Endothelial cell of umbilical vein (primary cell): ENCODE data around the gene NGEF. TPM values are rescaled to one million over a fixed set of nuclear protein-coding genes. Genes with fewer than 3 reads are reported as not detected.

Experiments
- BruUV-seq: library from RNA; stranded (reverse); fragments of 400-500 nt; replicated peaks from 2 replicates; lab custom pipeline; 2021; lab: Mats Ljungman, UMichigan
- CTCF ChIA-PET: fragments of 300-600, 350-600 bp; sonication (Branson Sonifier 250); formaldehyde crosslinking; loops from one replicate; lab custom pipeline; 2021; ENCODE audit warnings: antibody characterized with exemption, inconsistent platforms; lab: Charles Lee
- POLR2A ChIA-PET: fragments of 300-600, 350-600 bp; sonication (Branson Sonifier 250); formaldehyde crosslinking; loops from one replicate; lab custom pipeline; 2021; ENCODE audit warnings: antibody characterized with exemption, inconsistent platforms; lab: Charles Lee
- DNase-seq: peaks from one replicate; pipeline ENCODE4 v3.0.0-alpha.2; 2011; ENCODE audit warnings: low read depth, low spot score
- FAIRE-seq: peaks from 2 replicates; lab custom pipeline; 2011; peaks lifted over from hg19 to GRCh38; lab: Jason Lieb, UNC
- H2AFZ ChIP-seq: 2 replicates; pipeline ENCODE4 v1.6.0; 2012; ENCODE audit warnings: low read depth, low read length, control low read depth, inconsistent platforms
- H3K27ac ChIP-seq: 2 replicates; pipeline ENCODE4 v1.5.1; 2011; ENCODE audit warnings: low read depth, mild to moderate bottlenecking, control low read depth, low read length, moderate library complexity; ENCODE audit not compliant: insufficient read depth
- H3K27me3 ChIP-seq, 2 experiments: 2 replicates each; pipeline versions ENCODE4 v1.6.0 to v1.6.1; 2011; ENCODE audit warnings: low read length in 2 of 2, mixed read lengths in 1 of 2; ENCODE audit not compliant: control insufficient read depth in 2 of 2, insufficient read depth in 2 of 2
- H3K36me3 ChIP-seq, 2 experiments: 2 replicates in 1 of 2; 3 replicates in 1 of 2; pipeline ENCODE4 v1.5.1; 2011; ENCODE audit warnings: low read length in 2 of 2, mild to moderate bottlenecking in 1 of 2, moderate library complexity in 1 of 2; ENCODE audit not compliant: control insufficient read depth in 2 of 2, insufficient read depth in 2 of 2; ENCODE audit errors: extremely low read depth in 1 of 2
- H3K4me1 ChIP-seq: 3 replicates; pipeline ENCODE4 v1.5.1; 2011; ENCODE audit warnings: mild to moderate bottlenecking, low read length; ENCODE audit not compliant: control insufficient read depth, insufficient read depth; ENCODE audit errors: extremely low read depth
- H3K4me2 ChIP-seq: 2 replicates; pipeline ENCODE4 v1.6.1; 2011; ENCODE audit warnings: low read length, control low read depth, mixed read lengths; ENCODE audit not compliant: insufficient read depth
- H3K4me3 ChIP-seq, 3 experiments: fragments of 200-600 bp in 1 of 3; sonication (generic), shearing (Covaris generic) in 1 of 3; replicated peaks in 1 of 3; 2 replicates each; pipeline ENCODE4 v1.5.1; 2011 to 2016; ENCODE audit warnings: control low read depth in 3 of 3, low read length in 3 of 3, mild to moderate bottlenecking in 2 of 3, inconsistent platforms in 1 of 3, low read depth in 1 of 3, moderate library complexity in 1 of 3; ENCODE audit not compliant: insufficient read depth in 1 of 3
- H3K79me2 ChIP-seq: 2 replicates; pipeline ENCODE4 v1.6.0; 2012; ENCODE audit warnings: low read length, inconsistent platforms; ENCODE audit not compliant: control insufficient read depth, insufficient read depth
- H3K9ac ChIP-seq: replicated peaks from 2 replicates; pipeline ENCODE3; 2011; ENCODE audit warnings: low read length, control low read depth; ENCODE audit not compliant: insufficient read depth; ENCODE audit errors: extremely low read depth
- H3K9me1 ChIP-seq: replicated peaks from 3 replicates; pipeline ENCODE4 v1.6.0; 2011; ENCODE audit warnings: mild to moderate bottlenecking, low read length; ENCODE audit not compliant: control insufficient read depth, insufficient read depth; ENCODE audit errors: extremely low read depth
- H3K9me3 ChIP-seq: replicated peaks from 2 replicates; pipeline ENCODE4 v1.5.1; 2012; ENCODE audit warnings: low read length, inconsistent platforms; ENCODE audit not compliant: control insufficient read depth, insufficient read depth
- H4K20me1 ChIP-seq: replicated peaks from 2 replicates; pipeline ENCODE3; 2011; ENCODE audit warnings: mild to moderate bottlenecking, low read length; ENCODE audit not compliant: control insufficient read depth, insufficient read depth; ENCODE audit errors: extremely low read depth
- EZH2 ChIP-seq: IDR thresholded peaks from 2 replicates; pipeline ENCODE4 v1.6.1; 2012; ENCODE audit warnings: borderline replicate concordance, low read depth, mild to moderate bottlenecking, moderate library complexity, low read length, inconsistent platforms; ENCODE audit not compliant: severe bottlenecking
- FOS ChIP-seq: IDR thresholded peaks from 2 replicates; pipeline ENCODE4 v1.6.1; 2011; ENCODE audit warnings: mild to moderate bottlenecking, low read length, moderate library complexity, borderline replicate concordance; ENCODE audit not compliant: insufficient read depth
- GATA2 ChIP-seq: IDR thresholded peaks from 2 replicates; pipeline ENCODE4 v1.7.0; 2011; ENCODE audit warnings: low read depth, mild to moderate bottlenecking, moderate library complexity, mixed read lengths, low read length; ENCODE audit not compliant: insufficient read length, insufficient read depth
- JUN ChIP-seq: IDR thresholded peaks from 2 replicates; pipeline ENCODE4 v1.6.1; 2011; ENCODE audit warnings: borderline replicate concordance, low read depth; ENCODE audit not compliant: insufficient read length, insufficient read depth
- MYC ChIP-seq: IDR thresholded peaks from one replicate; pipeline ENCODE4 v1.6.1; 2011; ENCODE audit warnings: mild to moderate bottlenecking, low read depth, low read length
- POLR2A ChIP-seq: IDR thresholded peaks from 2 replicates; pipeline ENCODE4 v1.6.1; 2012; ENCODE audit warnings: low read depth, mild to moderate bottlenecking, control low read depth, low read length
- POLR2AphosphoS5 ChIP-seq: IDR thresholded peaks from 2 replicates; pipeline ENCODE4 v1.6.1; 2012; ENCODE audit warnings: low read depth, mild to moderate bottlenecking, control low read depth, low read length, moderate library complexity; ENCODE audit not compliant: insufficient read depth
- dilution Hi-C: fragments of 300-500 bp; cut with MboI; formaldehyde crosslinking; loops from one replicate; pipeline ENCODE4 v1.15.0; 2019; ENCODE audit warnings: low sequenced_read_pairs; ENCODE audit not compliant: extremely low pct_ligation_motif_present
- intact Hi-C: fragments of 100-400 bp; cut with micrococcal nuclease; formaldehyde crosslinking; loops from one replicate; pipeline ENCODE4 v1.10.0; 2022
- polyA plus RNA-seq, 4 experiments: library from polyadenylated mRNA; depleted of rRNA in 3 of 4; stranded (reverse) in 3 of 4; unstranded in 1 of 4; fragments of >200 nt; gene quantifications; 2 replicates each; pipeline versions ENCODE4 v1.2.1 to v1.2.3, GENCODE V29; 2011 to 2012; ENCODE audit warnings: missing spikeins in 1 of 4
- total RNA-seq: library from RNA; stranded (reverse); gene quantifications from 2 replicates; pipeline ENCODE4 v1.2.3, GENCODE V29; 2021
- TF ChIP-seq, protein P1 (sequence below), 2 donors: IDR thresholded peaks; 1 replicate in 1 of 2; 2 replicates in 1 of 2; pipeline ENCODE4 v1.5.1; 2011; ENCODE audit warnings: low read length in 2 of 2, mild to moderate bottlenecking in 2 of 2, moderate library complexity in 2 of 2, control low read depth in 1 of 2, inconsistent platforms in 1 of 2, low read depth in 1 of 2; ENCODE audit not compliant: insufficient read depth in 1 of 2; ENCODE audit errors: extremely low read depth in 1 of 2
- TF ChIP-seq, protein P2 (sequence below): IDR thresholded peaks from 2 replicates; pipeline ENCODE4 v1.6.1; 2011; ENCODE audit not compliant: insufficient read depth, insufficient read length

Gene NGEF
- total and polyA plus RNA-seq, 2 donors (not counting 3 experiments of a cell fraction or from before 2014, with no cell fraction given): 0.22 to 0.41 TPM

DNA sequence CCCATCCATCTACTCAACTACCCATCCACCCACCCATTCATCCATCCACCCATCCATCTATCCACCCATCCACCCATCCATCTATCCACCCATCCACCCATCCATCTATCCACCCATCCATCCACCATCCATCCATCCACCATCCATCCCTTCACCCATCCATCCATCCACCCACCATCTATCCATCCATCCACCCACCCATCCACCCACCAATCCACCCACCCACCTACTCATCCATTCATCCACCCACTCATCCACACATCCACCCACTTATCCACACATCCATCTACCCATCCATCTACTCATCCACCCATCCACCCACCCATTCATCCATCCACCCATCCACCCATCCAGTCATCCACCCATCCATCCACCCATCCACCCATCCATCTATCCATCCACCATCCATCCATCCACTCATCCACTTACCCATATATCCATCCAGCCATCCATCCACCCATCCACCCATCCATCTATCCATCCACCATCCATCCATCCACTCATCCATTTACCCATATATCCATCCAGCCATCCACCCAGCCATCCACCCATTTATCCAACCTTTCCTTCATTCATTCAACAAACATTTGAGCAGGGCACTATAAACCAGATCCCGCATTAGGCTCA, 2.1 kb upstream of the NGEF start:
- FAIRE-seq (no peak), DNase-seq (no peak)
- no peaks in the 10 kb centered on the region for H3K27me3 ChIP-seq
- H3K4me1 ChIP-seq: no peaks in the 10 kb centered on the region
- no peaks in the 10 kb centered on the region for H3K9me3 ChIP-seq
- no TSS peak for BruUV-seq
- no peaks in the 10 kb centered on the region for H3K79me2 ChIP-seq
- H3K4me2 ChIP-seq: no peak overlapping the region
- H4K20me1 ChIP-seq: no peaks in the 10 kb centered on the region
- H3K27ac ChIP-seq: no peak overlapping the region
- intact Hi-C loops (no loop called here), dilution Hi-C loops (no loop called here)
- CTCF ChIA-PET: no interaction called here
- POLR2A ChIA-PET: no interaction called here
- H3K9me1 ChIP-seq: no peaks in the 10 kb centered on the region
- no peak overlapping the region for H2AFZ ChIP-seq
- no peak overlapping the region for H3K4me3 ChIP-seq
- TF ChIP-seq JUN: no peak
- no peak for TF ChIP-seq POLR2AphosphoS5
- no peak for TF ChIP-seq MYC
- TF ChIP-seq, protein P1, sequence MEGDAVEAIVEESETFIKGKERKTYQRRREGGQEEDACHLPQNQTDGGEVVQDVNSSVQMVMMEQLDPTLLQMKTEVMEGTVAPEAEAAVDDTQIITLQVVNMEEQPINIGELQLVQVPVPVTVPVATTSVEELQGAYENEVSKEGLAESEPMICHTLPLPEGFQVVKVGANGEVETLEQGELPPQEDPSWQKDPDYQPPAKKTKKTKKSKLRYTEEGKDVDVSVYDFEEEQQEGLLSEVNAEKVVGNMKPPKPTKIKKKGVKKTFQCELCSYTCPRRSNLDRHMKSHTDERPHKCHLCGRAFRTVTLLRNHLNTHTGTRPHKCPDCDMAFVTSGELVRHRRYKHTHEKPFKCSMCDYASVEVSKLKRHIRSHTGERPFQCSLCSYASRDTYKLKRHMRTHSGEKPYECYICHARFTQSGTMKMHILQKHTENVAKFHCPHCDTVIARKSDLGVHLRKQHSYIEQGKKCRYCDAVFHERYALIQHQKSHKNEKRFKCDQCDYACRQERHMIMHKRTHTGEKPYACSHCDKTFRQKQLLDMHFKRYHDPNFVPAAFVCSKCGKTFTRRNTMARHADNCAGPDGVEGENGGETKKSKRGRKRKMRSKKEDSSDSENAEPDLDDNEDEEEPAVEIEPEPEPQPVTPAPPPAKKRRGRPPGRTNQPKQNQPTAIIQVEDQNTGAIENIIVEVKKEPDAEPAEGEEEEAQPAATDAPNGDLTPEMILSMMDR (IDR thresholded peaks at IDR 0.05; ENCODE audit: extremely low read depth in 1 of 2, insufficient read depth in 1 of 2, low read depth in 1 of 2, low read length in 2 of 2): no peak
- TF ChIP-seq, protein P2, sequence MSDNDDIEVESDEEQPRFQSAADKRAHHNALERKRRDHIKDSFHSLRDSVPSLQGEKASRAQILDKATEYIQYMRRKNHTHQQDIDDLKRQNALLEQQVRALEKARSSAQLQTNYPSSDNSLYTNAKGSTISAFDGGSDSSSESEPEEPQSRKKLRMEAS: no peak
- no peak for TF ChIP-seq GATA2
- no peak for TF ChIP-seq POLR2A
- no peak for TF ChIP-seq FOS
- no peak for TF ChIP-seq EZH2
- no peak overlapping the region for H3K9ac ChIP-seq
- H3K36me3 ChIP-seq: no peaks in the 10 kb centered on the region
